HepG2 (cell line): ENCODE results near the gene OCSTAMP. TPM values are rescaled to one million over a fixed set of nuclear protein-coding genes. Genes with fewer than 3 reads are reported as not detected.

Experiments used
- BRCA1 ChIP-seq: sonication (generic); formaldehyde crosslinking; IDR thresholded peaks from 2 replicates; pipeline ENCODE4 v1.4.0; 2020; ENCODE audit warnings: missing genetic modification reagents
- CENPX ChIP-seq: sonication (generic); formaldehyde crosslinking; IDR thresholded peaks from 2 replicates; pipeline ENCODE4 v1.9.0; 2021; ENCODE audit warnings: mild to moderate bottlenecking, missing genetic modification reagents, moderate library complexity
- EP300 ChIP-seq, 3 experiments: sonication (generic) in 1 of 3; formaldehyde crosslinking in 1 of 3; IDR thresholded peaks; 2 replicates each; pipeline versions ENCODE4 v1.5.1 to v1.6.1; 2011 to 2020; ENCODE audit warnings: low read depth in 2 of 3, low read length in 2 of 3, borderline replicate concordance in 1 of 3, improper control_type of control experiment in 1 of 3, mild to moderate bottlenecking in 1 of 3, missing genetic modification reagents in 1 of 3, moderate library complexity in 1 of 3
- HDAC2 ChIP-seq: sonication (generic); formaldehyde crosslinking; IDR thresholded peaks from 2 replicates; pipeline ENCODE4 v1.4.0; 2020; ENCODE audit warnings: missing genetic modification reagents
- HOXA9 ChIP-seq: sonication (generic); formaldehyde crosslinking; IDR thresholded peaks from 2 replicates; pipeline ENCODE4 v1.8.1; 2022; ENCODE audit warnings: missing genetic modification reagents, mild to moderate bottlenecking, moderate library complexity, borderline replicate concordance
- MEF2D ChIP-seq: sonication (generic); formaldehyde crosslinking; IDR thresholded peaks from 2 replicates; pipeline ENCODE4 v1.5.1; 2020; ENCODE audit warnings: mild to moderate bottlenecking, missing genetic modification reagents
- MIER3 ChIP-seq: IDR thresholded peaks from 2 replicates; pipeline ENCODE4 v1.6.1; 2016; ENCODE audit warnings: missing compliant biosample characterization, borderline replicate concordance
- NFIC ChIP-seq: IDR thresholded peaks from 2 replicates; pipeline ENCODE4 v1.6.1; 2012; ENCODE audit warnings: mild to moderate bottlenecking, low read length, inconsistent platforms
- NFKB2 ChIP-seq: sonication (generic); formaldehyde crosslinking; IDR thresholded peaks from 2 replicates; pipeline ENCODE4 v1.4.0; 2020; ENCODE audit warnings: missing genetic modification reagents, borderline replicate concordance
- TFDP2 ChIP-seq: sonication (generic); formaldehyde crosslinking; IDR thresholded peaks from 2 replicates; pipeline ENCODE4 v1.4.0; 2020; ENCODE audit warnings: missing genetic modification reagents
- ZNF225 ChIP-seq: sonication (generic); formaldehyde crosslinking; IDR thresholded peaks from 2 replicates; pipeline ENCODE4 v1.4.0; 2020; ENCODE audit warnings: mild to moderate bottlenecking, missing genetic modification reagents
- ZNF326 ChIP-seq: sonication (generic); formaldehyde crosslinking; IDR thresholded peaks from 2 replicates; pipeline ENCODE4 v1.4.0; 2020; ENCODE audit warnings: missing genetic modification reagents, borderline replicate concordance
- ZNF607 ChIP-seq: sonication (generic); formaldehyde crosslinking; IDR thresholded peaks from 2 replicates; pipeline ENCODE4 v1.5.1; 2020; ENCODE audit warnings: missing genetic modification reagents, mild to moderate bottlenecking, borderline replicate concordance
- ZNF670 ChIP-seq: sonication (generic); formaldehyde crosslinking; IDR thresholded peaks from 2 replicates; pipeline ENCODE4 v1.8.0; 2022; ENCODE audit warnings: mild to moderate bottlenecking, missing genetic modification reagents, borderline replicate concordance
- ZNF883 ChIP-seq: sonication (generic); formaldehyde crosslinking; IDR thresholded peaks from 2 replicates; pipeline ENCODE4 v1.5.1; 2020; ENCODE audit warnings: mild to moderate bottlenecking, missing genetic modification reagents; ENCODE audit errors: not compliant biosample characterization
- polyA plus RNA-seq, 8 experiments: library from polyadenylated mRNA; depleted of rRNA in 3 of 8; stranded (reverse) in 7 of 8; unstranded in 1 of 8; fragments of >200 nt; fragmentation: Illumina TruSeq in 4 of 8; extraction: Trizol in 4 of 8; gene quantifications; 2 replicates each; pipeline versions ENCODE4 v1.2.1 to v1.2.3, GENCODE V29; 2011 to 2016; ENCODE audit warnings: low read depth in 4 of 8, missing spikeins in 1 of 8, mixed read lengths in 1 of 8; ENCODE audit not compliant: insufficient read depth in 1 of 8
- total RNA-seq, 5 experiments: library from RNA; depleted of rRNA; stranded (reverse); fragments of >200 nt; fragmentation: Illumina TruSeq; extraction: Trizol; gene quantifications; 2 replicates each; pipeline ENCODE4 v1.2.3, GENCODE V29; 2016; ENCODE audit warnings: low read depth in 1 of 5
- TF ChIP-seq, protein P1 (sequence below): sonication (generic); formaldehyde crosslinking; IDR thresholded peaks from 2 replicates; pipeline ENCODE4 v1.5.0; 2020; ENCODE audit warnings: mild to moderate bottlenecking, missing genetic modification reagents, borderline replicate concordance
- TF ChIP-seq, protein P2 (sequence below): sonication (generic); formaldehyde crosslinking; IDR thresholded peaks from 2 replicates; pipeline ENCODE4 v1.9.0; 2022; ENCODE audit warnings: low read depth, missing genetic modification reagents
- TF ChIP-seq, protein P3 (sequence below), 2 experiments: sonication (generic) in 1 of 2; formaldehyde crosslinking in 1 of 2; IDR thresholded peaks; 2 replicates each; pipeline versions ENCODE4 v1.4.0 to v1.6.1; 2018 to 2020; ENCODE audit warnings: missing genetic modification reagents in 2 of 2, borderline replicate concordance in 1 of 2, low read depth in 1 of 2, mild to moderate bottlenecking in 1 of 2, missing biosample characterization in 1 of 2

The OCSTAMP gene
- total and polyA plus RNA-seq, 2 of the 13 experiments (the other 11 are each of a cell fraction or from before 2014, with no cell fraction given), result not detected

DNA sequence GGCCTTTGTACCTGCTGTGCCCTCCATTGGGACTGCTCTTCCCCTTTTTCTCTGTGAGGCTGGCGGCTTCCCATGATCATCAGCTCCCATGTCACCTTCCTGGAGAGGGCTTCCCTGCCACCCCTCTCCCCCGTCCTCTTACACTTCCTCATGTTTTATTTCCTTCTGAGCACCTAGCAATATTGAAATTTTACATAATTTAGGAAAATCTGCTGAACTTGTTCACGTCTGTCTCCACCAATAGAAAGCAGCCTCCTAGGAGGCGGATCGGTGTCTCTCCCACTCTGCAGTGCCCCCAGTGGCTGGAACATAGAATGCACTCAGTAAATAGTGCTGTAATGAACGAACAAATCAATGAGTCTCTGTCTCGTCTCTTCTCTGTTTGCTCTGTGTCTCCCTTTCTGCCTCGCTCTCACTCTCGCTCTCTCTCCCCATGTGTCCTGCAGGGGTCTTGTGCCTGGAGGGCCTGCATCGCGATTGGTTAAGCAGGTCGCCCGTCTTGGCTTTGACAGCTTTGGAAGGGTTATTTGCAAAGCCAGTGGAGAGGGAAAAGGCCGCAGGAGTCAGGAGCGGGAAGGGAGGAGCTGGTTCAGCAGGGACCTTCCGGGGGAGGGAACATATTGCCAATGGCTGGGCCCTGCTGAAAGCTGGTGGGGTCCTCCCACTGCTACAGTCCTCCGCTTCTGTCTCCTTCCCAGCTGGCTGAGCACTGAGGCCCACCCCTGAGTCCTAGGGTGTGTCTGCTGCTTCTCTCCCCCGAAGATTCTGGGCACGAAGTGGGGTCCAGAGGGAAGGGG is 12.1 kb upstream of the OCSTAMP start (continued):
- TF ChIP-seq, protein P1, sequence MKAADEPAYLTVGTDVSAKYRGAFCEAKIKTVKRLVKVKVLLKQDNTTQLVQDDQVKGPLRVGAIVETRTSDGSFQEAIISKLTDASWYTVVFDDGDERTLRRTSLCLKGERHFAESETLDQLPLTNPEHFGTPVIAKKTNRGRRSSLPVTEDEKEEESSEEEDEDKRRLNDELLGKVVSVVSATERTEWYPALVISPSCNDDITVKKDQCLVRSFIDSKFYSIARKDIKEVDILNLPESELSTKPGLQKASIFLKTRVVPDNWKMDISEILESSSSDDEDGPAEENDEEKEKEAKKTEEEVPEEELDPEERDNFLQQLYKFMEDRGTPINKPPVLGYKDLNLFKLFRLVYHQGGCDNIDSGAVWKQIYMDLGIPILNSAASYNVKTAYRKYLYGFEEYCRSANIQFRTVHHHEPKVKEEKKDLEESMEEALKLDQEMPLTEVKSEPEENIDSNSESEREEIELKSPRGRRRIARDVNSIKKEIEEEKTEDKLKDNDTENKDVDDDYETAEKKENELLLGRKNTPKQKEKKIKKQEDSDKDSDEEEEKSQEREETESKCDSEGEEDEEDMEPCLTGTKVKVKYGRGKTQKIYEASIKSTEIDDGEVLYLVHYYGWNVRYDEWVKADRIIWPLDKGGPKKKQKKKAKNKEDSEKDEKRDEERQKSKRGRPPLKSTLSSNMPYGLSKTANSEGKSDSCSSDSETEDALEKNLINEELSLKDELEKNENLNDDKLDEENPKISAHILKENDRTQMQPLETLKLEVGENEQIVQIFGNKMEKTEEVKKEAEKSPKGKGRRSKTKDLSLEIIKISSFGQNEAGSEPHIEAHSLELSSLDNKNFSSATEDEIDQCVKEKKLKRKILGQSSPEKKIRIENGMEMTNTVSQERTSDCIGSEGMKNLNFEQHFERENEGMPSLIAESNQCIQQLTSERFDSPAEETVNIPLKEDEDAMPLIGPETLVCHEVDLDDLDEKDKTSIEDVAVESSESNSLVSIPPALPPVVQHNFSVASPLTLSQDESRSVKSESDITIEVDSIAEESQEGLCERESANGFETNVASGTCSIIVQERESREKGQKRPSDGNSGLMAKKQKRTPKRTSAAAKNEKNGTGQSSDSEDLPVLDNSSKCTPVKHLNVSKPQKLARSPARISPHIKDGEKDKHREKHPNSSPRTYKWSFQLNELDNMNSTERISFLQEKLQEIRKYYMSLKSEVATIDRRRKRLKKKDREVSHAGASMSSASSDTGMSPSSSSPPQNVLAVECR (CRISPR knock-in tag), result peak; percentile 70; the same call in 1 of the 2 replicates
- peak; percentile 74 for TF ChIP-seq TFDP2
- no peak for TF ChIP-seq CENPX (CRISPR knock-in tag)
- TF ChIP-seq HOXA9 (CRISPR knock-in tag), result no peak
- TF ChIP-seq ZNF670 (CRISPR knock-in tag), result no peak
- TF ChIP-seq NFKB2 (CRISPR knock-in tag), result no peak; the same call in 1 of the 2 replicates
- TF ChIP-seq, protein P2, sequence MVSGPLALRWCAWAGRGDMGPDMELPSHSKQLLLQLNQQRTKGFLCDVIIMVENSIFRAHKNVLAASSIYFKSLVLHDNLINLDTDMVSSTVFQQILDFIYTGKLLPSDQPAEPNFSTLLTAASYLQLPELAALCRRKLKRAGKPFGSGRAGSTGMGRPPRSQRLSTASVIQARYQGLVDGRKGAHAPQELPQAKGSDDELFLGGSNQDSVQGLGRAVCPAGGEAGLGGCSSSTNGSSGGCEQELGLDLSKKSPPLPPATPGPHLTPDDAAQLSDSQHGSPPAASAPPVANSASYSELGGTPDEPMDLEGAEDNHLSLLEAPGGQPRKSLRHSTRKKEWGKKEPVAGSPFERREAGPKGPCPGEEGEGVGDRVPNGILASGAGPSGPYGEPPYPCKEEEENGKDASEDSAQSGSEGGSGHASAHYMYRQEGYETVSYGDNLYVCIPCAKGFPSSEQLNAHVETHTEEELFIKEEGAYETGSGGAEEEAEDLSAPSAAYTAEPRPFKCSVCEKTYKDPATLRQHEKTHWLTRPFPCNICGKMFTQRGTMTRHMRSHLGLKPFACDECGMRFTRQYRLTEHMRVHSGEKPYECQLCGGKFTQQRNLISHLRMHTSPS, result 0 out of 2 replicates have a peak, but pooled peaks have one; percentile 16
- 0 out of 2 replicates have a peak, but pooled peaks have one; percentile 17 for TF ChIP-seq ZNF225 (CRISPR knock-in tag)
- peak; percentile 41 to 46; a peak in 2 of 4 replicates for TF ChIP-seq EP300 (IDR thresholded peaks at IDR 0.05; ENCODE audit: low read depth in 2 of 2, low read length in 2 of 2)
- TF ChIP-seq EP300 (CRISPR knock-in tag; IDR thresholded peaks at IDR 0.05; ENCODE audit: borderline replicate concordance), result no peak; the same call in 1 of the 2 replicates
- TF ChIP-seq, protein P3, sequence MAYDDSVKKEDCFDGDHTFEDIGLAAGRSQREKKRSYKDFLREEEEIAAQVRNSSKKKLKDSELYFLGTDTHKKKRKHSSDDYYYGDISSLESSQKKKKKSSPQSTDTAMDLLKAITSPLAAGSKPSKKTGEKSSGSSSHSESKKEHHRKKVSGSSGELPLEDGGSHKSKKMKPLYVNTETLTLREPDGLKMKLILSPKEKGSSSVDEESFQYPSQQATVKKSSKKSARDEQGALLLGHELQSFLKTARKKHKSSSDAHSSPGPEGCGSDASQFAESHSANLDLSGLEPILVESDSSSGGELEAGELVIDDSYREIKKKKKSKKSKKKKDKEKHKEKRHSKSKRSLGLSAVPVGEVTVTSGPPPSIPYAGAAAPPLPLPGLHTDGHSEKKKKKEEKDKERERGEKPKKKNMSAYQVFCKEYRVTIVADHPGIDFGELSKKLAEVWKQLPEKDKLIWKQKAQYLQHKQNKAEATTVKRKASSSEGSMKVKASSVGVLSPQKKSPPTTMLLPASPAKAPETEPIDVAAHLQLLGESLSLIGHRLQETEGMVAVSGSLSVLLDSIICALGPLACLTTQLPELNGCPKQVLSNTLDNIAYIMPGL (CRISPR knock-in tag; IDR thresholded peaks at IDR 0.05; ENCODE audit: borderline replicate concordance in 1 of 2, low read depth in 1 of 2), result peak; percentile 73 to 94
- TF ChIP-seq MIER3, result peak; percentile 45; the same call in 1 of the 2 replicates
- TF ChIP-seq ZNF607 (CRISPR knock-in tag), result no peak
- peak; percentile 85 for TF ChIP-seq HDAC2 (CRISPR knock-in tag)
- TF ChIP-seq ZNF883 (CRISPR knock-in tag), result peak; percentile 68
- TF ChIP-seq ZNF326 (CRISPR knock-in tag), result no peak
- TF ChIP-seq BRCA1 (CRISPR knock-in tag), result 0 out of 2 replicates have a peak, but pooled peaks have one; percentile 38
- TF ChIP-seq MEF2D (CRISPR knock-in tag), result peak; percentile 77
- TF ChIP-seq NFIC, result no peak
